Daoy (cell line): ENCODE measurements around the gene HEPH. TPM values are rescaled to one million over a fixed set of nuclear protein-coding genes. Genes with fewer than 3 reads are reported as not detected.
"Not testable (repeated sequence)": the region's sequence is repeated elsewhere in the genome, so short reads cannot be mapped to it uniquely, and the experiment has no call there.

ENCODE experiments used
- DNase-seq: peaks from one replicate; pipeline ENCODE4 v3.0.0-alpha.2; 2015; ENCODE audit warnings: low read depth
- total RNA-seq: library from RNA; depleted of rRNA; stranded (reverse); fragments of >200 nt; shearing (Covaris generic); gene quantifications from 2 replicates; pipeline ENCODE4 v1.2.3, GENCODE V29; 2014; rRNA removed

HEPH gene
- total RNA-seq, 1 experiment from 2014 or later, result not detected

DNA sequence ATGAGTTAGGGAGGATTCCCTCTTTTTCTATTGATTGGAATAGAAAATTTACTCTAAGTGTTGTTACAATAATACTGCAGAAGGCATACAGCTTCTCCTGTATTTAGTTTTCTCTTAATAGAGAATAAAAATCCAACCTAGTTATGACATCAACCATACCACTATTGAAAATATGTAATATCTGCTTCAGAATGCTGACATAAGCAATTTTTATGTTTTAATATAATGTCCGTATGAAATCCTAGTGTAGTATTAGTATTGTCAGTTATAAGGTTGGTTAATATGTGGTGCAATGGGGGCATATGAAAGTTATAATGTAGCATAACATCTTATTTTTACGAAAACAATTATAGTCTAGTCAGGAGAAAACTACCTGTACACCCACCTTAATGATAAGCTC is 68.2 kb downstream of the HEPH start:
- DNase-seq, result no peak

GRCh38 chrX:66233209-66233608 is 69.2 kb downstream of the HEPH start:
- DNase-seq, result no peak

- not testable (repeated sequence) for DNase-seq
Observed at GRCh38 chrX:66233904-66234303, 69.9 kb downstream of the HEPH start.

DNA sequence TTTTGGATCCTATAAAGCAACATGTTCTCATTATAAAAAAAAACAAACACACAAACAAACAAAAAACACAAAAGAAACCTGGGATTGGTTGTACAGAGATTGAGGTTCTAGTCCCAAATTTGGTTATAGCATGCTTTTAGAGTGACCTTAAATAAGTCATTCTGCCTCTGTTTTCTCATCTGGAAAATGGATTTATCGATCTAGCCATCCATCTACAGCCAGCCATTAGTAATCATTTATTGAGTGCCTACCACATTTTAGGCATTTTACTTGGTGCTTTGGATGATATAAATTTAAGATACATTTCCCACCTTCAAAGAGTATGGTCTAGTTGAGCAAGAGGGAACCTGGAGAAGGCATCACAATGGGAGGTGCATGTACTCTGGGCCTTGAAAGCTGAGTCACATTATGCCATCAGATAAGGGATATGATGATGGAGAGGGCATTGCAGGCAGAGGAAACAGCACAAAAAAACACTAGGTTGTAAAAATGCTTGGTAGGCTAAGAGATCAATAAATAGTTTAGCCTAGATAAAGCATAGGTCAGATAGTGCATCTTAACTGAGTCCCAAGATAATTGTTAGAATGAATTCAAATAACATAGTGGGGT is 91.4 kb downstream of the HEPH start:
- DNase-seq, result no peak

- no peak for DNase-seq
Observed at GRCh38 chrX:66262807-66263206, 98.8 kb downstream of the HEPH start.

Other genes starting within 250 kb of the HEPH start
- gene VSIG4, start 124.2 kb upstream of the HEPH start, total RNA-seq, result not detected in 2 replicates